A549 (cell line): ENCODE measurements around the gene CDK17. TPM values are rescaled to one million over a fixed set of nuclear protein-coding genes. Genes with fewer than 3 reads are reported as not detected.

ENCODE experiments used
- ATAC-seq, 2 experiments: fragments of 200-7000 bp in 1 of 2; fragments of >200 bp in 1 of 2; cut with Nextera tagmentation in 1 of 2; cut with Tn5 transposase in 1 of 2; 3 replicates each; pipeline versions ENCODE4 v1.8.0 to v1.9.1; 2018 to 2020; ENCODE audit warnings: mild to moderate bottlenecking in 1 of 2, moderate library complexity in 1 of 2
- CTCF ChIA-PET: fragments of 300-600 bp; sonication (Branson Sonifier 250); formaldehyde crosslinking; extraction: SDS; loops from one replicate; lab custom pipeline; 2021; ENCODE audit warnings: antibody characterized with exemption, inconsistent platforms; lab: Yijun Ruan, JAX
- POLR2A ChIA-PET: fragments of 350-600 bp; formaldehyde crosslinking; extraction: SDS; loops from one replicate; lab custom pipeline; 2021; ENCODE audit warnings: antibody characterized with exemption, inconsistent platforms; lab: Yijun Ruan, JAX
- DNase-seq, 2 experiments: peaks; one replicate each; pipeline versions ENCODE4 v3.0.0 to v3.0.0-alpha.2; 2011 to 2016; ENCODE audit warnings: low read depth in 1 of 2, low spot score in 1 of 2
- FAIRE-seq: peaks from 2 replicates; lab custom pipeline; 2011; peaks lifted over from hg19 to GRCh38; lab: Jason Lieb, UNC
- H3K27ac ChIP-seq, 2 experiments: fragments of >200 bp; sonication (Bioruptor Twin); formaldehyde crosslinking; 3 replicates each; pipeline ENCODE4 v1.5.1; 2016 to 2017
- H3K4me1 ChIP-seq: fragments of >200 bp; sonication (Bioruptor Twin); formaldehyde crosslinking; 3 replicates; pipeline ENCODE4 v1.6.1; 2016
- H3K4me2 ChIP-seq: fragments of >200 bp; sonication (Bioruptor Twin); formaldehyde crosslinking; 3 replicates; pipeline ENCODE4 v1.6.1; 2016
- H3K4me3 ChIP-seq: fragments of >200 bp; sonication (Bioruptor Twin); formaldehyde crosslinking; 3 replicates; pipeline ENCODE4 v1.5.1; 2016
- H3K9me3 ChIP-seq: fragments of >200 bp; sonication (Bioruptor Twin); formaldehyde crosslinking; 3 replicates; pipeline ENCODE4 v1.6.1; 2016
- CHD2 ChIP-seq: fragments of 150-350 bp; IDR thresholded peaks from 2 replicates; pipeline ENCODE4 v1.6.1; 2014; ENCODE audit warnings: low read length; ENCODE audit not compliant: partially characterized antibody
- EHF ChIP-seq: fragments of 250-450 bp; sonication (Bioruptor Pico); IDR thresholded peaks from 2 replicates; pipeline ENCODE4 v1.5.0; 2020; ENCODE audit warnings: mild to moderate bottlenecking
- EHMT2 ChIP-seq: fragments of 200-600 bp; sonication (generic); IDR thresholded peaks from 2 replicates; pipeline ENCODE4 v1.6.1; 2016; ENCODE audit warnings: antibody characterized with exemption, low read depth, mild to moderate bottlenecking, moderate library complexity
- EP300 ChIP-seq, 2 experiments: fragments of >200 bp; sonication (Bioruptor Twin); formaldehyde crosslinking; IDR thresholded peaks; 2 replicates in 1 of 2; 3 replicates in 1 of 2; pipeline ENCODE4 v1.6.1; 2016 to 2017
- ESRRA ChIP-seq: fragments of 150-350 bp; IDR thresholded peaks from 2 replicates; pipeline ENCODE4 v1.6.1; 2014; ENCODE audit warnings: mild to moderate bottlenecking, low read length, borderline replicate concordance
- FOXS1 ChIP-seq: fragments of 250-450 bp; sonication (Bioruptor Pico); IDR thresholded peaks from 2 replicates; pipeline ENCODE4 v1.5.0; 2020; ENCODE audit warnings: mild to moderate bottlenecking, moderate library complexity
- GATA3 ChIP-seq: IDR thresholded peaks from 2 replicates; pipeline ENCODE4 v1.6.1; 2012; ENCODE audit warnings: borderline replicate concordance
- HEYL ChIP-seq: fragments of 250-450 bp; sonication (Bioruptor Pico); IDR thresholded peaks from 2 replicates; pipeline ENCODE4 v1.8.0; 2021; ENCODE audit warnings: mild to moderate bottlenecking, moderate library complexity
- HOXB13 ChIP-seq: fragments of 250-450 bp; sonication (Bioruptor Pico); IDR thresholded peaks from 2 replicates; pipeline ENCODE4 v1.5.0; 2020; ENCODE audit warnings: low read depth, mild to moderate bottlenecking, moderate library complexity
- HOXB5 ChIP-seq: fragments of 250-450 bp; sonication (Bioruptor Pico); IDR thresholded peaks from 2 replicates; pipeline ENCODE4 v1.5.0; 2020; ENCODE audit warnings: mild to moderate bottlenecking, moderate library complexity
- KDM1A ChIP-seq: fragments of 200-600 bp; sonication (generic); IDR thresholded peaks from 2 replicates; pipeline ENCODE4 v1.6.1; 2016; ENCODE audit warnings: low read depth, mild to moderate bottlenecking
- MAFK ChIP-seq: fragments of 450-650 bp; IDR thresholded peaks from 2 replicates; pipeline ENCODE4 v1.6.1; 2014; ENCODE audit not compliant: partially characterized antibody
- MAZ ChIP-seq: fragments of 150-350 bp; IDR thresholded peaks from 2 replicates; pipeline ENCODE4 v1.6.1; 2014; ENCODE audit warnings: antibody characterized with exemption, low read depth, low read length, borderline replicate concordance
- NFE2L2 ChIP-seq: fragments of 150-350 bp; conservative IDR thresholded peaks from 2 replicates; pipeline ENCODE4 v1.6.1; 2014; ENCODE audit warnings: low read length
- NPAS2 ChIP-seq: fragments of 250-450 bp; sonication (Bioruptor Pico); IDR thresholded peaks from 2 replicates; pipeline ENCODE4 v1.8.0; 2022; ENCODE audit warnings: mild to moderate bottlenecking, moderate library complexity, borderline replicate concordance
- NR3C1 ChIP-seq: fragments of >200 bp; sonication (Bioruptor Twin); formaldehyde crosslinking; IDR thresholded peaks from 3 replicates; pipeline ENCODE4 v1.6.1; 2017
- PHF8 ChIP-seq: fragments of 200-600 bp; sonication (generic); IDR thresholded peaks from 2 replicates; pipeline ENCODE4 v1.6.1; 2016; ENCODE audit warnings: low read depth, mild to moderate bottlenecking, antibody characterized with exemption, moderate library complexity, borderline replicate concordance
- POLR2A ChIP-seq: IDR thresholded peaks from 2 replicates; pipeline ENCODE4 v1.6.1; 2012; ENCODE audit warnings: mild to moderate bottlenecking, low read length
- POLR2AphosphoS2 ChIP-seq: conservative IDR thresholded peaks from 2 replicates; pipeline ENCODE4 v1.6.1; 2012; ENCODE audit warnings: low read length, improper control_type of control experiment, inconsistent platforms
- RAD21 ChIP-seq, 2 experiments: fragments of >200 bp in 1 of 2; sonication (Bioruptor Twin) in 1 of 2; formaldehyde crosslinking in 1 of 2; IDR thresholded peaks in 1 of 2; conservative IDR thresholded peaks in 1 of 2; 2 replicates in 1 of 2; 3 replicates in 1 of 2; pipeline ENCODE4 v1.6.1; 2012 to 2018; ENCODE audit warnings: inconsistent platforms in 1 of 2
- RFX5 ChIP-seq: fragments of 450-650 bp; IDR thresholded peaks from 2 replicates; pipeline ENCODE4 v1.7.1; 2014; ENCODE audit warnings: antibody characterized with exemption, mild to moderate bottlenecking, moderate library complexity
- TP53 ChIP-seq: fragments of 250-450 bp; sonication (Bioruptor Pico); IDR thresholded peaks from 2 replicates; pipeline ENCODE4 v1.5.0; 2021; ENCODE audit warnings: mild to moderate bottlenecking, moderate library complexity
- ZC3H11A ChIP-seq: fragments of 450-650 bp; IDR thresholded peaks from 2 replicates; pipeline ENCODE4 v1.6.1; 2014; ENCODE audit warnings: antibody characterized with exemption, mild to moderate bottlenecking
- ZFP36 ChIP-seq: fragments of 450-650 bp; IDR thresholded peaks from 2 replicates; pipeline ENCODE4 v1.6.1; 2014; ENCODE audit warnings: borderline replicate concordance; ENCODE audit not compliant: partially characterized antibody
- ZSCAN20 ChIP-seq: fragments of 250-450 bp; sonication (Bioruptor Pico); IDR thresholded peaks from 2 replicates; pipeline ENCODE4 v1.8.0; 2022; ENCODE audit warnings: mild to moderate bottlenecking, moderate library complexity
- WGBS: methylation state at CpG from one replicate; pipeline ENCODE4 v1.1.6; 2017; ENCODE audit errors: missing lambda C conversion rate; 5-methylcytosine and 5-hydroxymethylcytosine counted together
- polyA plus RNA-seq, 4 experiments: library from polyadenylated mRNA; depleted of rRNA in 3 of 4; stranded (reverse); fragments of >200 nt; fragmentation: RNase III in 1 of 4; extraction: RNeasy Plus Mini Kit Qiagen cat#74134 plus additional on column Dnase treatment in 1 of 4; gene quantifications; 2 replicates in 3 of 4; 3 replicates in 1 of 4; pipeline ENCODE4 v1.2.3, GENCODE V29; 2011 to 2017
- TF ChIP-seq, protein P1 (sequence below): fragments of 450-650 bp; IDR thresholded peaks from 2 replicates; pipeline ENCODE4 v1.6.1; 2014; ENCODE audit warnings: antibody characterized with exemption
- TF ChIP-seq, protein P2 (sequence below): fragments of 250-450 bp; sonication (Bioruptor Pico); IDR thresholded peaks from 2 replicates; pipeline ENCODE4 v1.5.0; 2021; ENCODE audit warnings: mild to moderate bottlenecking, moderate library complexity, borderline replicate concordance
- TF ChIP-seq, protein P3 (sequence below): IDR thresholded peaks from 2 replicates; pipeline ENCODE4 v1.6.1; 2012
- TF ChIP-seq, protein P4 (sequence below): IDR thresholded peaks from 2 replicates; pipeline ENCODE4 v1.6.1; 2012

Gene CDK17
- polyA plus RNA-seq, 2 of the 4 experiments (the other 2 are of a cell fraction): 11.4 to 43.5 TPM

DNA sequence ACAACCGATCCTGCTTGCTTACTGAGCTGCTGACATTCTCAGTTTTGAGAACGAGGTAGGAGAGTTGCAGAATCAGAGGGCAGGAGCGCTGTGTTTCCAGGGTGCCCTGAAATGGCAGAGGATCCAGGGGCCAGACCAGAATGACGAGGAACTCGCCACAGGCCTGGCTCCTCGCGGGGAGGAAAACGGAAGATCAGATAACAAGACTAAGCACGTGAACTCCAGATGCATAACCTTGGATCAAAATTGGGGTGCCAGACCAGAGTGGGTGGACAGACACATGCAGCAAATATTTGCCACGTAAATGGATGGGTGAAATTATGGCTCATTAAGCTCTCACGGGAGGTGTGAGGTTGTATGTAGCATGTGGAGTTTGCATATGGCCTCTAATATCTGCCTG, 159.6 kb downstream of the CDK17 start:
- no peak for DNase-seq
- CTCF ChIA-PET: interaction anchor here (0.8 to 1.8 kb wide), 2 partner anchors 15 to 26 kb away, joined by 3 to 5 read pairs; no protein-coding TSS in a partner anchor
- Histone ChIP-seq H3K4me3 (no peak overlapping the region), H3K9me3 (no peaks in the 10 kb centered on the region), H3K4me2 (no peak overlapping the region), H3K4me1 (no peaks in the 10 kb centered on the region; the same call in 2 of the 3 replicates)
- 92% methylated on average over 11 of the region's 11 CpGs for WGBS
- POLR2A ChIA-PET: no interaction called here
- FAIRE-seq: no peak
- TF ChIP-seq, protein P1, sequence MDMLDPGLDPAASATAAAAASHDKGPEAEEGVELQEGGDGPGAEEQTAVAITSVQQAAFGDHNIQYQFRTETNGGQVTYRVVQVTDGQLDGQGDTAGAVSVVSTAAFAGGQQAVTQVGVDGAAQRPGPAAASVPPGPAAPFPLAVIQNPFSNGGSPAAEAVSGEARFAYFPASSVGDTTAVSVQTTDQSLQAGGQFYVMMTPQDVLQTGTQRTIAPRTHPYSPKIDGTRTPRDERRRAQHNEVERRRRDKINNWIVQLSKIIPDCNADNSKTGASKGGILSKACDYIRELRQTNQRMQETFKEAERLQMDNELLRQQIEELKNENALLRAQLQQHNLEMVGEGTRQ: no peak
- TF ChIP-seq NPAS2 (CRISPR knock-in tag) (no peak), CHD2 (no peak), ZSCAN20 (CRISPR knock-in tag) (no peak), HEYL (CRISPR knock-in tag) (no peak), FOXS1 (no peak), NFE2L2 (no peak), EHMT2 (no peak)
- TF ChIP-seq, all 56 proteins: peak for 0
- no peak overlapping the region for H3K27ac ChIP-seq
- no peak for ATAC-seq

DNA sequence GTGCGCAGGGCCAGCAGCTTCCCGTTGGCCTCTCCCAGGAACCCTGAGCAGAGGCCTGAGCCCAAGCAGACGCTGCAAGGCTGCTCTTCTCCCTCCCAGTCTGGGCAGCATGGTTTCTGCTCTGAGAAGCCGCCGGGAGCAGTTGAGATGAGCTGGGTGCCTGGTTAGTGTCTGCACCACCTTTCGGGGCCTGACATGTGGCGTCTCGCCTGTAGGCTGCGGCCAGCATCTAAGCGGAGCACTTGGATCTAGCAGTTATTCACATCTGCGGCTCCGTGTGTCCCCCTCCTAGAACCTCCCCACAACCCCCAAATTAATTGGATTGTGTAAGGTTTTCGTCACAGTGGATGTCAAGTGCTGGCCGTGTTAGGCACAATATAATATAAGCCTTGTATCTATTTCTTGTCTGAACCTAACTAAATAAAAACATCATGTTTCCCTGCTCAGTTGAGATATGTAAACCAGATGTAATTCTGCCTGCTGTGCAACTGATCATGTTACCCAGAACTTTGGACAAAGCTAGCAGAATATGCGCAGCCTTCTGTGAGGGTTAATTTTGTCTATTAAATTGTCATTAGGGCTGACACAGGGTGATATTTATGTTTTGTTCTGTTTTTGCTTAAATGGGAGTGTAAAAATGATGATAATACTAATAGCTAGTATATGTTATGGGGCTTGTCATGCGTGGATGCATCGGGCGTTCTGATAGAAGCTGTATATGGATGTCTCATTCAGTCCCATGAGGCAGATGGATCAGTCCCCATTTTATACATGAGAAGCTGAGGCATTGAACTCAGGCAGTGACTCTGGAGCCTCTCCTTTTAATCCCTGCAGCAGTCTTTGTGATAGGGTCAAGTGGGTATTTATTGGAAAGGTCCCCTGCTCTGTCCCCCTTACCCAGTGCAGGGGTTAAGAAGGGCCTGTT, 160.3 kb downstream of the CDK17 start:
- Histone ChIP-seq H3K9me3 (no peaks in the 10 kb centered on the region), H3K4me2 (no peak overlapping the region), H3K4me1 (peaks cover 6% of the 10 kb centered on the region), H3K4me3 (no peak overlapping the region), H3K27ac (0 out of 6 replicates have a peak overlapping the region, but pooled peaks of 1 of the 2 experiments have one; percentile 24)
- 94% methylated on average over 18 of the region's 18 CpGs for WGBS
- ChIA-PET CTCF (interaction anchor here (0.8 to 1.8 kb wide), 2 partner anchors 16 to 25 kb away, joined by 3 to 5 read pairs; no protein-coding TSS in a partner anchor), POLR2A (interaction anchor here (1.1 kb wide), 1 partner anchor 19 kb away, joined by 3 read pairs; no protein-coding TSS in a partner anchor)
- DNase-seq (no peak), ATAC-seq (no peak; a peak in 1 of 6 replicates), FAIRE-seq (no peak)
- TF ChIP-seq NFE2L2: no peak
- TF ChIP-seq EHF (CRISPR knock-in tag): no peak
- TF ChIP-seq MAFK: no peak
- TF ChIP-seq POLR2AphosphoS2: no peak
- no peak for TF ChIP-seq RAD21 (conservative IDR thresholded peaks at IDR 0.05 in 1 of 2, IDR thresholded peaks at IDR 0.05 in 1 of 2)
- TF ChIP-seq POLR2A: no peak
- TF ChIP-seq ZSCAN20 (CRISPR knock-in tag): no peak
- TF ChIP-seq TP53 (CRISPR knock-in tag): no peak
- TF ChIP-seq HOXB5 (CRISPR knock-in tag): no peak
- TF ChIP-seq, all 56 proteins: peak for 0

DNA sequence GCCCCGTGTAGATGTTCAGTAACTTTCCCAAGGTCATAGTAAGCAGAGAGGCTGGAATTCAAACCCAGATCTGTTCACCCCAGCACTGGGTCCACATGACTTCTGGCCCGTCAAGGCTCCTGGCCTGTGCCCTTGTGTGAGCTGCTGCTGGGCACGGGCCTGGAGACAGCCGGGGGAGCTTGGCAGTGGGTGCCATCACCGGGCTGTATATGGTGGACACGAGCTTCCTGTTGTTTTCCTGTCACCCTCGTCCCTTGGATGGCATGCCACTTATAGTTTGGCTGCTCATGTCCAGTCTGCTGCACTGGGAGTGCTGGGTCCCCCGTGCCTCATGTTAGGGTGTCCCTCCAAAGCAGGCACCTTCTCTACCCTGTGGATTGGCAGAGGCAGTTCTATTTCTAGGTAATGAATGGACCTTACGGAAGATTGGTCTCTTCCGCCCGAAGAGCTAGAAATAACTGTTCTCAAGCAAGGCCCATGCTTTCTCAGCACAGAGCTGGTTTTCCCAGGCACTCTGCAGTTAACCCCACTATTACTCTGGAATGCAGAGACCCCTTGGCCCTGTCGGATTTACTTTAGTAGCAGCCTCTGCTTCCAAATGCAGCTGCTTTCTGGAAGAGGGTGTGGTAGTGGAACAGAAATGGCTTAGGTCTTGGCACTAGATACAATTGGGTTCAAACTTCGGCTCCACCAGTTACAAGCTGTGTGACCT, 161.7 kb downstream of the CDK17 start:
- FAIRE-seq: no peak
- H3K4me1 ChIP-seq: peaks cover 7% of the 10 kb centered on the region
- no peak overlapping the region for H3K4me3 ChIP-seq
- no peaks in the 10 kb centered on the region for H3K9me3 ChIP-seq
- H3K4me2 ChIP-seq: no peak overlapping the region
- no peak for DNase-seq
- H3K27ac ChIP-seq: no peak overlapping the region
- WGBS: 86% methylated on average over 13 of the region's 13 CpGs
- POLR2A ChIA-PET: interaction anchor here (1.1 kb wide), 1 partner anchor 17 kb away, joined by 3 read pairs; no protein-coding TSS in a partner anchor
- ATAC-seq: no peak
- CTCF ChIA-PET: interaction anchor here (0.8 kb wide), 1 partner anchor 322 kb away, joined by 3 read pairs; no protein-coding TSS in a partner anchor
- TF ChIP-seq HOXB13 (CRISPR knock-in tag) (no peak), RFX5 (no peak), GATA3 (no peak), EP300 (IDR thresholded peaks at IDR 0.05) (no peak), PHF8 (no peak), MAZ (no peak), ZC3H11A (no peak), ESRRA (no peak), NR3C1 (no peak), KDM1A (no peak), EHMT2 (no peak), ZFP36 (no peak)
- TF ChIP-seq, protein P2, sequence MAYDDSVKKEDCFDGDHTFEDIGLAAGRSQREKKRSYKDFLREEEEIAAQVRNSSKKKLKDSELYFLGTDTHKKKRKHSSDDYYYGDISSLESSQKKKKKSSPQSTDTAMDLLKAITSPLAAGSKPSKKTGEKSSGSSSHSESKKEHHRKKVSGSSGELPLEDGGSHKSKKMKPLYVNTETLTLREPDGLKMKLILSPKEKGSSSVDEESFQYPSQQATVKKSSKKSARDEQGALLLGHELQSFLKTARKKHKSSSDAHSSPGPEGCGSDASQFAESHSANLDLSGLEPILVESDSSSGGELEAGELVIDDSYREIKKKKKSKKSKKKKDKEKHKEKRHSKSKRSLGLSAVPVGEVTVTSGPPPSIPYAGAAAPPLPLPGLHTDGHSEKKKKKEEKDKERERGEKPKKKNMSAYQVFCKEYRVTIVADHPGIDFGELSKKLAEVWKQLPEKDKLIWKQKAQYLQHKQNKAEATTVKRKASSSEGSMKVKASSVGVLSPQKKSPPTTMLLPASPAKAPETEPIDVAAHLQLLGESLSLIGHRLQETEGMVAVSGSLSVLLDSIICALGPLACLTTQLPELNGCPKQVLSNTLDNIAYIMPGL: no peak
- TF ChIP-seq, protein P3, sequence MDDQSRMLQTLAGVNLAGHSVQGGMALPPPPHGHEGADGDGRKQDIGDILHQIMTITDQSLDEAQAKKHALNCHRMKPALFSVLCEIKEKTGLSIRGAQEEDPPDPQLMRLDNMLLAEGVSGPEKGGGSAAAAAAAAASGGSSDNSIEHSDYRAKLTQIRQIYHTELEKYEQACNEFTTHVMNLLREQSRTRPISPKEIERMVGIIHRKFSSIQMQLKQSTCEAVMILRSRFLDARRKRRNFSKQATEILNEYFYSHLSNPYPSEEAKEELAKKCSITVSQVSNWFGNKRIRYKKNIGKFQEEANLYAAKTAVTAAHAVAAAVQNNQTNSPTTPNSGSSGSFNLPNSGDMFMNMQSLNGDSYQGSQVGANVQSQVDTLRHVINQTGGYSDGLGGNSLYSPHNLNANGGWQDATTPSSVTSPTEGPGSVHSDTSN: no peak
- TF ChIP-seq, protein P4, sequence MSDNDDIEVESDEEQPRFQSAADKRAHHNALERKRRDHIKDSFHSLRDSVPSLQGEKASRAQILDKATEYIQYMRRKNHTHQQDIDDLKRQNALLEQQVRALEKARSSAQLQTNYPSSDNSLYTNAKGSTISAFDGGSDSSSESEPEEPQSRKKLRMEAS: no peak
